Neural crest cell (in vitro differentiated cells): ENCODE results near the gene TYW5. TPM values are rescaled to one million over a fixed set of nuclear protein-coding genes. Genes with fewer than 3 reads are reported as not detected.

Source experiments
- DNase-seq: peaks from one replicate; pipeline ENCODE4 v3.0.0; 2021; ENCODE audit warnings: low read depth, mixed read lengths, low spot score
- H3K27ac Mint-ChIP-seq: one replicate; pipeline ENCODE4 v1.8.0; 2021; ENCODE audit warnings: mild to moderate bottlenecking, mixed read lengths; ENCODE audit not compliant: unreplicated experiment
- H3K27me3 Mint-ChIP-seq: 2 replicates; pipeline ENCODE4 v1.8.0; 2021; ENCODE audit warnings: low read depth, mild to moderate bottlenecking, mixed read lengths
- H3K36me3 Mint-ChIP-seq: 2 replicates; pipeline ENCODE4 v1.8.0; 2021; ENCODE audit warnings: low read depth, mild to moderate bottlenecking, mixed read lengths
- H3K4me1 Mint-ChIP-seq: 2 replicates; pipeline ENCODE4 v1.8.0; 2021; ENCODE audit warnings: mixed read lengths
- H3K4me3 Mint-ChIP-seq: one replicate; pipeline ENCODE4 v1.8.0; 2021; ENCODE audit warnings: mild to moderate bottlenecking, mixed read lengths
- H3K9me3 Mint-ChIP-seq: 2 replicates; pipeline ENCODE4 v1.8.0; 2021; ENCODE audit warnings: mixed read lengths
- total RNA-seq: library from RNA; stranded (reverse); gene quantifications from 2 replicates; pipeline ENCODE4 v1.2.1, GENCODE V29; 2021
- TF ChIP-seq, protein P1 (sequence below): fragments of 200-600 bp; sonication (generic); conservative IDR thresholded peaks from 2 replicates; pipeline ENCODE4 v1.5.0; 2021; ENCODE audit warnings: antibody characterized with exemption, mild to moderate bottlenecking

Gene TYW5
- total RNA-seq, 1 donor from 2014 or later: 10.6 TPM

DNA sequence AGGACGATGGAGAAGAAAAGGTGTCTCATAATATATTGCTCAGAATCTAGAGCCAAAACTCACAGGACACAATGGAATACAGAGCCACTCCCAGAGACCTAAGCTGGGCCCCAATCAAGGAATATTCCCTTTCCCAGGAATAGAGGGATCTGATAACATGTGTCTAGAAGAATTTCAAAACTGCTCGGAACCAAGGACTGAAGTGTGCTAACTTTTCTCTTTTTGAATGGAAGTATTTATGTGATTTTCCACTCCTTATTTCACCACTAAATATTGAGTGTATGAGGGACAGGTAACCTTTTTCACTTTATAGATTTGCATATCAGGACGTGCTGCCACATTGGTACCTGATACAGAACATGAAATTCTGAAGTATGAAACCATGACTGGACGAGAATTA lies 53.3 kb downstream of the TYW5 start:
- Mint-ChIP-seq H3K36me3 (no peaks in the 10 kb centered on the region), H3K4me1 (no peaks in the 10 kb centered on the region), H3K9me3 (no peaks in the 10 kb centered on the region), H3K4me3 (no peak overlapping the region), H3K27me3 (no peaks in the 10 kb centered on the region), H3K27ac (no peak overlapping the region)
- TF ChIP-seq, protein P1, sequence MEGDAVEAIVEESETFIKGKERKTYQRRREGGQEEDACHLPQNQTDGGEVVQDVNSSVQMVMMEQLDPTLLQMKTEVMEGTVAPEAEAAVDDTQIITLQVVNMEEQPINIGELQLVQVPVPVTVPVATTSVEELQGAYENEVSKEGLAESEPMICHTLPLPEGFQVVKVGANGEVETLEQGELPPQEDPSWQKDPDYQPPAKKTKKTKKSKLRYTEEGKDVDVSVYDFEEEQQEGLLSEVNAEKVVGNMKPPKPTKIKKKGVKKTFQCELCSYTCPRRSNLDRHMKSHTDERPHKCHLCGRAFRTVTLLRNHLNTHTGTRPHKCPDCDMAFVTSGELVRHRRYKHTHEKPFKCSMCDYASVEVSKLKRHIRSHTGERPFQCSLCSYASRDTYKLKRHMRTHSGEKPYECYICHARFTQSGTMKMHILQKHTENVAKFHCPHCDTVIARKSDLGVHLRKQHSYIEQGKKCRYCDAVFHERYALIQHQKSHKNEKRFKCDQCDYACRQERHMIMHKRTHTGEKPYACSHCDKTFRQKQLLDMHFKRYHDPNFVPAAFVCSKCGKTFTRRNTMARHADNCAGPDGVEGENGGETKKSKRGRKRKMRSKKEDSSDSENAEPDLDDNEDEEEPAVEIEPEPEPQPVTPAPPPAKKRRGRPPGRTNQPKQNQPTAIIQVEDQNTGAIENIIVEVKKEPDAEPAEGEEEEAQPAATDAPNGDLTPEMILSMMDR: no peak
- no peak for DNase-seq

DNA sequence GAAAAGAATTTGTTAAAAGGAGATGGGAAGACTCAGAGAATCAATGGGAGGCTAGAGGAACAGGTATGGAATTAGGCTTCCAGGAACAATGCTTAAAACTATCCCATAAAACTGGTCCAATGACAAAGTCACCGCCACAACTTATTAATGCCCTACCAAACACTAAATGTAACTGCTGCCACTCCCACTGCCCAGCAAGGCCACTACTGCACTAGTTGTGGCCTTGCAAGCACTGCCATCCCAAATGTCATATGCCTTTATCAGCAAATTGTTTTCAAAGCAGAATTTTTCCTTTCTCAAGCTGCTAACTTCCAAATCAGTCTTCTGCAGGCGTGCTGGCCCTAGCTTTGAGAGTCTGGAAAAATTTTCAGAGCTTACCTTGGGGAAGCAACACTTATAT lies 58.7 kb downstream of the TYW5 start:
- no peak for DNase-seq
- TF ChIP-seq, protein P1: no peak
- Mint-ChIP-seq H3K36me3 (no peaks in the 10 kb centered on the region), H3K27ac (no peak overlapping the region), H3K27me3 (no peaks in the 10 kb centered on the region), H3K4me1 (no peaks in the 10 kb centered on the region), H3K4me3 (no peak overlapping the region), H3K9me3 (no peaks in the 10 kb centered on the region)

DNA sequence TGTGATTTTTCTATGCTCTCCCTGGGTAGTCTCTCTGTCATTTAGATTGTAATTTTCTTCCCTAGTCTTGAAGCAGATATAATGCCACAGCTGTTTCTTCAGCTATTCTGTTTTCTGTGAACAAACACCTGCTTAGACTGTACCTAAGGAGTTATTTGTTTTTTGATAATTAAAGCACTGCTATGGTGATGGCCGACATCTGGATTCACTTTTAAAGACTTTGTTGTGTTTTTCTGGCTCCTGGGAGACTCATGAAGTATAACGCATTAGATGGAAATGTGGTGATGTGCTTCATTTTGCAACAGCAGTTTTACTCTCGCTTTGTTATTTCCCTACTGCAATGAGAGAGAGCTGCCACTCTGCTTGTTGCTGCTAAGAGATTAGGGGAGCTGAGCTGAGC lies 59.9 kb downstream of the TYW5 start:
- peaks cover 2% of the 10 kb centered on the region for H3K9me3 Mint-ChIP-seq
- no peaks in the 10 kb centered on the region for H3K4me1 Mint-ChIP-seq
- TF ChIP-seq, protein P1: no peak
- no peak overlapping the region for H3K4me3 Mint-ChIP-seq
- H3K27ac Mint-ChIP-seq: no peak overlapping the region
- H3K27me3 Mint-ChIP-seq: no peaks in the 10 kb centered on the region
- DNase-seq: no peak
- no peaks in the 10 kb centered on the region for H3K36me3 Mint-ChIP-seq

DNA sequence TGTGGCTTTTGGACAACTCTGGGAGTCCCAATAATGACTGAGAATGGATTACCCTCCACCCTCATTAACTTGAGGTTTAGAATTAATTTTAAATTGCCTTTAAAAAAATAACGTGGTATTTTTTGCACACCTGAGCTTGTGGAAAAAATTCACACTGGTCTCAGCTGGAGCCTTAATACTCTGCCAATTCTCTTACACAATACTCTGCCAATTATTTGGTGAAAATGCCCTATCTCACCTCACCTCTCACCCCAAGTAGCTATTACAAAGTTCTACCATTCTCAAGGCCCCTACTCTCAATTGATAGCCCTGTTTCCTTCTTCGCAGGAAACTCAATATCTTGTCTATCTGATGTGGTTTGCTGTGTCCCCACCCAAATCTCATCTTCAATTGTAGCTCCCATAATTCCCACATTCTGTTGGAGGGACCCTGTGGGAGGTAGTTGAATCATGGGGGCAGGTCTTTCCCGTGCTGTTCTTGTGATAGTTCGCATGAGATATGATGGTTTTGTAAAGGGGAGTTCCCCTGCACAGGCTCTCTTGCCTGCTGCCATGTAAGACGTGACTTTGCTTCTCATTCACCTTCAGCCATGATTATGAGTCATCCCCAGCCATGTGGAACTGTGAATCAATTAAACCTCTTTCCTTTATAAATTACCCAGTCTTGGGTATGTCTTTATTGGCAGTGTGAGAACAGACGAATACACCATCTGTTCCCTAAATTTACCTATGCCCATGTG lies 71.6 kb downstream of the TYW5 start:
- Mint-ChIP-seq H3K4me3 (no peak overlapping the region), H3K4me1 (no peaks in the 10 kb centered on the region), H3K36me3 (no peaks in the 10 kb centered on the region), H3K9me3 (no peaks in the 10 kb centered on the region), H3K27ac (no peak overlapping the region), H3K27me3 (no peaks in the 10 kb centered on the region)
- TF ChIP-seq, protein P1: no peak
- DNase-seq: no peak

DNA sequence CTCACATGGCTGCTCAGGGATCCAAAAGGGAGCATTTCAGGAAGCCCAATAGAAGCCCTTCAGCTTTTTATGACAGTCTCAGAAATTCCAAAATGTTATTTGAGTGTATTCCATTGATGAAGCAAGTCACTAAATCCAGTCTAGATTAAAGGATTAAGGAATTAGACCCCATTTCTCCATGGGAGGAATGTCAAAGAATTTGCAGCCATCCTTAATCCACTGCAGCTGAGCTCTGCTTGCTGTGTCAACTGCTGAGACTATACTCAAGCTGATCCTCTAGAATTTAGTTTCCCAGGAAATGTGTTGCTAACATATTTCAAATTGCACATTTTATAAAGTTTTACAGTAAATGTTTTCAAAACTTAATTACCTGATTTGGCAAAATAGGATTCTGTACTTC lies 72.6 kb downstream of the TYW5 start:
- peaks cover 2% of the 10 kb centered on the region for H3K9me3 Mint-ChIP-seq
- no peak for DNase-seq
- H3K27ac Mint-ChIP-seq: no peak overlapping the region
- no peaks in the 10 kb centered on the region for H3K27me3 Mint-ChIP-seq
- H3K4me3 Mint-ChIP-seq: no peak overlapping the region
- TF ChIP-seq, protein P1: no peak
- peaks cover 2% of the 10 kb centered on the region for H3K36me3 Mint-ChIP-seq
- no peaks in the 10 kb centered on the region for H3K4me1 Mint-ChIP-seq

Other genes with a start within 250 kb of the TYW5 start
- 1.5 and 1.6 TPM in 2 replicates for gene FTCDNL1, start 104.3 kb downstream of the TYW5 start, total RNA-seq
- 16.2 and 18.0 TPM in 2 replicates for gene C2orf69, start 44.2 kb downstream of the TYW5 start, total RNA-seq
- gene MAIP1, start 91 bp upstream of the TYW5 start, total RNA-seq: 23.1 and 24.2 TPM in 2 replicates